HepG2 (cell line): ENCODE data around the gene ACP2. TPM values are rescaled to one million over a fixed set of nuclear protein-coding genes. Genes with fewer than 3 reads are reported as not detected.

Source experiments
- ADNP ChIP-seq: sonication (generic); formaldehyde crosslinking; IDR thresholded peaks from 2 replicates; pipeline ENCODE4 v1.4.0; 2020; ENCODE audit warnings: missing genetic modification reagents
- E2F1 ChIP-seq: sonication (generic); formaldehyde crosslinking; IDR thresholded peaks from 2 replicates; pipeline ENCODE4 v1.5.0; 2020; ENCODE audit warnings: missing genetic modification reagents
- GMEB2 ChIP-seq: IDR thresholded peaks from 2 replicates; pipeline ENCODE4 v1.6.1; 2016; ENCODE audit warnings: missing biosample characterization, missing genetic modification reagents, low read depth
- MYPOP ChIP-seq: sonication (generic); formaldehyde crosslinking; IDR thresholded peaks from 2 replicates; pipeline ENCODE4 v1.8.1; 2023; ENCODE audit warnings: mild to moderate bottlenecking, moderate library complexity, missing genetic modification reagents
- NONO ChIP-seq, 2 experiments: fragments of 450-650 bp in 1 of 2; sonication (generic) in 1 of 2; formaldehyde crosslinking in 1 of 2; IDR thresholded peaks in 1 of 2; conservative IDR thresholded peaks in 1 of 2; 2 replicates each; pipeline versions ENCODE4 v1.6.1 to v1.8.0; 2017 to 2022; ENCODE audit warnings: mild to moderate bottlenecking in 1 of 2, missing genetic modification reagents in 1 of 2, moderate library complexity in 1 of 2
- NR0B2 ChIP-seq: sonication (generic); formaldehyde crosslinking; IDR thresholded peaks from 2 replicates; pipeline ENCODE4 v1.4.0; 2020; ENCODE audit warnings: mild to moderate bottlenecking, missing genetic modification reagents
- NR2F2 ChIP-seq: IDR thresholded peaks from 2 replicates; pipeline ENCODE4 v1.6.1; 2012; ENCODE audit warnings: low read depth, inconsistent platforms, borderline replicate concordance
- SMAD1 ChIP-seq: sonication (generic); formaldehyde crosslinking; IDR thresholded peaks from 2 replicates; pipeline ENCODE4 v1.4.0; 2020; ENCODE audit warnings: missing genetic modification reagents, low read depth, mild to moderate bottlenecking, borderline replicate concordance
- SNAPC5 ChIP-seq: sonication (generic); formaldehyde crosslinking; IDR thresholded peaks from 2 replicates; pipeline ENCODE4 v1.8.1; 2023; ENCODE audit warnings: mild to moderate bottlenecking, missing genetic modification reagents, borderline replicate concordance
- TEAD2 ChIP-seq: sonication (generic); formaldehyde crosslinking; IDR thresholded peaks from 2 replicates; pipeline ENCODE4 v1.9.0; 2021; ENCODE audit warnings: missing genetic modification reagents
- TFAP4 ChIP-seq: sonication (generic); IDR thresholded peaks from 2 replicates; pipeline ENCODE4 v1.6.1; 2016; ENCODE audit warnings: low read depth, borderline replicate concordance
- YEATS4 ChIP-seq: sonication (generic); formaldehyde crosslinking; IDR thresholded peaks from 2 replicates; pipeline ENCODE4 v1.4.0; 2020; ENCODE audit warnings: missing genetic modification reagents, borderline replicate concordance
- ZBTB37 ChIP-seq: sonication (generic); formaldehyde crosslinking; IDR thresholded peaks from 2 replicates; pipeline ENCODE4 v1.4.0; 2020; ENCODE audit warnings: mild to moderate bottlenecking, missing genetic modification reagents
- ZNF343 ChIP-seq: sonication (generic); formaldehyde crosslinking; IDR thresholded peaks from 2 replicates; pipeline ENCODE4 v1.4.0; 2020; ENCODE audit warnings: mild to moderate bottlenecking, missing genetic modification reagents
- ZNF597 ChIP-seq: sonication (generic); formaldehyde crosslinking; IDR thresholded peaks from 2 replicates; pipeline ENCODE4 v1.5.0; 2020; ENCODE audit warnings: missing genetic modification reagents
- ZNF644 ChIP-seq: IDR thresholded peaks from 2 replicates; pipeline ENCODE4 v1.6.1; 2016; ENCODE audit warnings: low read depth
- ZNF720 ChIP-seq: sonication (generic); formaldehyde crosslinking; IDR thresholded peaks from 2 replicates; pipeline ENCODE4 v1.4.0; 2020; ENCODE audit warnings: missing genetic modification reagents
- ZNF75D ChIP-seq: sonication (generic); formaldehyde crosslinking; IDR thresholded peaks from 2 replicates; pipeline ENCODE4 v1.8.1; 2023; ENCODE audit warnings: missing genetic modification reagents, mild to moderate bottlenecking, borderline replicate concordance
- polyA plus RNA-seq, 8 experiments: library from polyadenylated mRNA; depleted of rRNA in 3 of 8; stranded (reverse) in 7 of 8; unstranded in 1 of 8; fragments of >200 nt; fragmentation: Illumina TruSeq in 4 of 8; extraction: Trizol in 4 of 8; gene quantifications; 2 replicates each; pipeline versions ENCODE4 v1.2.1 to v1.2.3, GENCODE V29; 2011 to 2016; ENCODE audit warnings: low read depth in 4 of 8, missing spikeins in 1 of 8, mixed read lengths in 1 of 8; ENCODE audit not compliant: insufficient read depth in 1 of 8
- total RNA-seq, 5 experiments: library from RNA; depleted of rRNA; stranded (reverse); fragments of >200 nt; fragmentation: Illumina TruSeq; extraction: Trizol; gene quantifications; 2 replicates each; pipeline ENCODE4 v1.2.3, GENCODE V29; 2016; ENCODE audit warnings: low read depth in 1 of 5

The ACP2 gene
- total and polyA plus RNA-seq, 2 of the 13 experiments (the other 11 are each of a cell fraction or from before 2014, with no cell fraction given) = 17.7 to 20.2 TPM

- TF ChIP-seq NONO (IDR thresholded peaks at IDR 0.05) (no peak), NONO (CRISPR knock-in tag; conservative IDR thresholded peaks at IDR 0.05) (peak; percentile 95), SMAD1 (peak; percentile 87; the same call in 1 of the 2 replicates), E2F1 (CRISPR knock-in tag) (peak; percentile 78), NR0B2 (CRISPR knock-in tag) (peak; percentile 82; the same call in 1 of the 2 replicates), ZNF75D (CRISPR knock-in tag) (no peak), ADNP (CRISPR knock-in tag) (no peak), TFAP4 (peak; percentile 72; the same call in 1 of the 2 replicates), TEAD2 (CRISPR knock-in tag) (no peak), ZNF720 (CRISPR knock-in tag) (0 out of 2 replicates have a peak, but pooled peaks have one; percentile 52), GMEB2 (CRISPR knock-in tag) (peak; percentile 74), ZNF343 (0 out of 2 replicates have a peak, but pooled peaks have one; percentile 79), MYPOP (CRISPR knock-in tag) (peak; percentile 87; the same call in 1 of the 2 replicates), ZNF597 (no peak), ZBTB37 (0 out of 2 replicates have a peak, but pooled peaks have one; percentile 49), ZNF644 (CRISPR knock-in tag) (peak; percentile 90), YEATS4 (CRISPR knock-in tag) (peak; percentile 98), NR2F2 (peak; percentile 65; the same call in 1 of the 2 replicates), SNAPC5 (CRISPR knock-in tag) (no peak)
Measured at GRCh38 chr11:47248664-47249377, at the start of gene ACP2 (continued).
